ENCODE measurements around the gene IQGAP1.

DNA sequence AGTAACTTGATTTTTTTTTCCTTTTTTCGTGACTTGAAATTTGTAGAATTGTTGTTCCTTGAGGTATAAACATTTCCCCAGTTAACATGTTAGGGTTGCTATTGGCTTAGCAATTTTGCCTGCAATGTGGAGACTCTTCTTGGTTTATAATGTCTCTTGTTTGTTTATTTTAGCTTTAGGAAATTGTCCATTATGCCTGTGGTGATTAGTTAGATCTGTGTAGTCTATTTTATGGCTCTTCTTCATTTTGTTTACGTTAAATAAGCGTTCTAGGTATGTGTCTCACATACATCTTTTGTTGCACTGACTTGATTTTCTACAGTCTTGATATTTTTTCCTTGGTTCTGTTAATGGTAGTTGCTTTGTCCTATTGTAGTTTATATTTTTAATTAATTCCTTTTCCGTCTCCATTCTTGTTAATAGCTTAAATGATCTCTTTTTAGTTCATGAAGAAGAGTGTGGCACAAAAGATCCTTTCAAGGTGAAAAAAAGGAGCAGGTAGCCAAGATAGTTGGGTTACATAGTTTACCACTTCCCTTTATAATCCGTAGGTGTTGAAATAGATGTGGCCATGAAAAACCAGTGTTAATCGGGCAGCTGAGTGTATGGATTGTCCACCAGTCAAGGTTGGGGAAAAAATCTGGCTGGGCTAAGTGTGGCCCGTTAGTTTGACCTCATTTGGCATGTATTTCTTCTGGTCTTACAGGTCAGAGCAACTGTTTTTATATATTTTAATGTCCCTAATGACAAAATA is 12.1 kb downstream of the IQGAP1 start:
- TF ChIP-seq EP300 (IDR thresholded peaks at IDR 0.05) (no peak), KDM1A (IDR thresholded peaks at IDR 0.05; ENCODE audit: low read depth) (no peak), CHD4 (IDR thresholded peaks at IDR 0.05; ENCODE audit: borderline replicate concordance) (no peak), POLR2AphosphoS2 (conservative IDR thresholded peaks at IDR 0.05; ENCODE audit: low read length) (no peak), SMC3 (IDR thresholded peaks at IDR 0.05) (no peak), POLR2A (IDR thresholded peaks at IDR 0.05; ENCODE audit: low read length) (no peak), RAD21 (conservative IDR thresholded peaks at IDR 0.05 in 1 of 2, IDR thresholded peaks at IDR 0.05 in 1 of 2) (no peak), ESRRA (IDR thresholded peaks at IDR 0.05; ENCODE audit: borderline replicate concordance, low read length) (no peak)
- TF ChIP-seq, protein P1, sequence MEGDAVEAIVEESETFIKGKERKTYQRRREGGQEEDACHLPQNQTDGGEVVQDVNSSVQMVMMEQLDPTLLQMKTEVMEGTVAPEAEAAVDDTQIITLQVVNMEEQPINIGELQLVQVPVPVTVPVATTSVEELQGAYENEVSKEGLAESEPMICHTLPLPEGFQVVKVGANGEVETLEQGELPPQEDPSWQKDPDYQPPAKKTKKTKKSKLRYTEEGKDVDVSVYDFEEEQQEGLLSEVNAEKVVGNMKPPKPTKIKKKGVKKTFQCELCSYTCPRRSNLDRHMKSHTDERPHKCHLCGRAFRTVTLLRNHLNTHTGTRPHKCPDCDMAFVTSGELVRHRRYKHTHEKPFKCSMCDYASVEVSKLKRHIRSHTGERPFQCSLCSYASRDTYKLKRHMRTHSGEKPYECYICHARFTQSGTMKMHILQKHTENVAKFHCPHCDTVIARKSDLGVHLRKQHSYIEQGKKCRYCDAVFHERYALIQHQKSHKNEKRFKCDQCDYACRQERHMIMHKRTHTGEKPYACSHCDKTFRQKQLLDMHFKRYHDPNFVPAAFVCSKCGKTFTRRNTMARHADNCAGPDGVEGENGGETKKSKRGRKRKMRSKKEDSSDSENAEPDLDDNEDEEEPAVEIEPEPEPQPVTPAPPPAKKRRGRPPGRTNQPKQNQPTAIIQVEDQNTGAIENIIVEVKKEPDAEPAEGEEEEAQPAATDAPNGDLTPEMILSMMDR (IDR thresholded peaks at IDR 0.05) = no peak

Data from A549 (cell line).